GM12874 (cell line): Measurements from ENCODE around the gene KIAA0825.

ENCODE experiments used
- TF ChIP-seq, protein P1 (sequence below): IDR thresholded peaks from 2 replicates; pipeline ENCODE4 v1.5.1; 2011; ENCODE audit warnings: low read depth, mild to moderate bottlenecking, control low read depth, low read length, moderate library complexity; ENCODE audit not compliant: insufficient read depth

Gene KIAA0825

DNA sequence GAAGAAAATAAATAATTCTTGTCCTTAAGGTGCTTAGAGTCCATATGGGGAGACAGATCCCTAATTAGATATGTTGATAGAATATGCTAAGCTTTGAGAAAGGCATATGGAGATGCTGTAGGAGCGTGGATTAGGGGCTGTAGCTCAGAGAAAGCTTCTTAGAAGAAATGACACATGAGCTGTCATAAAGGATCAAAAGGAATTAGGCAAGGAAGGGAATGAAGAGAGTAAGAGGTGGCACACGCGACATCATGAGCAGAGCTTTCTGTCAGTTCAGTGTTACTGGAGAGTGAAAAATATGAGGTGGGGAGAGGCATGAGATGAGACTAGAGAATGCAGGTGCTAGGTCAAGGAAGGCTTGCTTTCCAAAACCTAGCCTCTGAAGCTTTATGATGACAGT, 118.6 kb downstream of the KIAA0825 start:
- TF ChIP-seq, protein P1, sequence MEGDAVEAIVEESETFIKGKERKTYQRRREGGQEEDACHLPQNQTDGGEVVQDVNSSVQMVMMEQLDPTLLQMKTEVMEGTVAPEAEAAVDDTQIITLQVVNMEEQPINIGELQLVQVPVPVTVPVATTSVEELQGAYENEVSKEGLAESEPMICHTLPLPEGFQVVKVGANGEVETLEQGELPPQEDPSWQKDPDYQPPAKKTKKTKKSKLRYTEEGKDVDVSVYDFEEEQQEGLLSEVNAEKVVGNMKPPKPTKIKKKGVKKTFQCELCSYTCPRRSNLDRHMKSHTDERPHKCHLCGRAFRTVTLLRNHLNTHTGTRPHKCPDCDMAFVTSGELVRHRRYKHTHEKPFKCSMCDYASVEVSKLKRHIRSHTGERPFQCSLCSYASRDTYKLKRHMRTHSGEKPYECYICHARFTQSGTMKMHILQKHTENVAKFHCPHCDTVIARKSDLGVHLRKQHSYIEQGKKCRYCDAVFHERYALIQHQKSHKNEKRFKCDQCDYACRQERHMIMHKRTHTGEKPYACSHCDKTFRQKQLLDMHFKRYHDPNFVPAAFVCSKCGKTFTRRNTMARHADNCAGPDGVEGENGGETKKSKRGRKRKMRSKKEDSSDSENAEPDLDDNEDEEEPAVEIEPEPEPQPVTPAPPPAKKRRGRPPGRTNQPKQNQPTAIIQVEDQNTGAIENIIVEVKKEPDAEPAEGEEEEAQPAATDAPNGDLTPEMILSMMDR, result no peak

DNA sequence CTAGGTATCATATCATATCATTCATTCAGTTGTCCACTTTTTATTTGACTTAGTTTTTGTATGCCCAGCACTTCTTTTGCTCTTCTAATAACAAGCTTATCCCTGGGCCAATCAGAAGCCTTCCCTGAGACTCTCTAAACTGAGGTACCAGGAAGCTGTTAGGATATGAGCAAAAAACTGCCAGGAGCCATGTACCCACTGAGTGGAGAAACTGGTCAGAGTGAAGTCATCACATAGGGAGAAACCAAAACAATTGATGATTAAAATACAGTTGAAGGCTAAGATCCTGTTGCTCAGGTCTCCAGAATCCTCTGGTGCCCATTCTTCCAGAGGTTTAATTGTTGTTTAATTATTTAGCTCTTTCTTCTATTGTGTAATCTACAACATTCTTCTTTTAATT, 120.2 kb downstream of the KIAA0825 start:
- TF ChIP-seq, protein P1, result no peak

DNA sequence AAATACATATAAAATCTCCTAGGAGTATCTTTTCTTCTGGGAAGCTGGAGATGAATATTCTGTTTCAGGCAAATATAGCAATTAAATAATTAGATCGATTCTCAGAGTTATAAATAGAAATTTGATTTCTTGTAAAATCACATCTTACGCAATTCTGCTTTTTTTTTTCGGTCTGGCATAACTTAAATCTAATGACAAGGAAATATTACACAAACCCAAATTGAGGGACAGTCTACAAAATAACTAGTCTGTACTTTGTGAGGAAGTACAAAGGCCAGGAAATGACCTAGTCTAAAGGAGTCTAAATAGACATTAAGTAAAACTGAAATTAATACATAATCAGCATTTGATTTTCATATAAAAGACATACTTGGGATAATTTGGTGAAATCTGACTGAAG, 133.3 kb downstream of the KIAA0825 start:
- TF ChIP-seq, protein P1, result no peak

DNA sequence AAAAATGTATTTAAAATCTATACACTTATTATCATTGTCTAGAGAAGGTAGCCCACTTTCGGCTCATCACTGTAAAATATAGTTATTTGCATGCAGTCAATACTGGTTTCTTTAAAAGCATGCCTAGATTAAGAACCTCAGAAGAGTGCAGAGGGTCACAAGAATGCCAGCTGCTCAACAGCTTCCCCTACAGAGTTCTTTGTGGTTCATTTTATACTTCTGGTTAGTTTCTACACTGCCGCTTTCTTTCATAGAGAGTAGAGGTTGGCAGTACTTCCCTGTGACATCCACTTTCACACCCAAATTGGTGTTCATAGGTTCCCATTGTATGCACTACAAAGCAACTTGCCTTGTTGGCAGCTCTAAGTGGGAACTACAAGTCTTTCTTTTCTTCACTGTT, 137.3 kb downstream of the KIAA0825 start:
- TF ChIP-seq, protein P1, result no peak

DNA sequence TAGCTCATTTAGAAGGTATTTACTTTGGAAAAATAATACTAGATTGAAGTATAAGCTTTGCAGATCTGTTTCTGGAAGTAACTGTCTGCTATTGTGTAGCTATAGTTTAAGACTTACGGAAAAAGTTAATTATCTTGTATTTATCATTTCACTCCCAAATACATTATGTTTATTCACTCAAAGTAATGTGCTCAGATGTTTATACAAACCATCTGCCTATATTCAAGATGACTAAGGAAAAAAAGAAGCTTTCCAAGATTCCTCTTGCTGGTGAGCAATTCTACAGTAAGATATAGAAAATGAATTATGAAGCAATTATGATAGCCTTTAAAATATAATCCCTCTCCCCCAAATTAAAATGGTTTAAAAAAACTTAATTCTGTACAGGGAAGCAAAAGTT, 137.9 kb downstream of the KIAA0825 start:
- TF ChIP-seq, protein P1, result no peak

DNA sequence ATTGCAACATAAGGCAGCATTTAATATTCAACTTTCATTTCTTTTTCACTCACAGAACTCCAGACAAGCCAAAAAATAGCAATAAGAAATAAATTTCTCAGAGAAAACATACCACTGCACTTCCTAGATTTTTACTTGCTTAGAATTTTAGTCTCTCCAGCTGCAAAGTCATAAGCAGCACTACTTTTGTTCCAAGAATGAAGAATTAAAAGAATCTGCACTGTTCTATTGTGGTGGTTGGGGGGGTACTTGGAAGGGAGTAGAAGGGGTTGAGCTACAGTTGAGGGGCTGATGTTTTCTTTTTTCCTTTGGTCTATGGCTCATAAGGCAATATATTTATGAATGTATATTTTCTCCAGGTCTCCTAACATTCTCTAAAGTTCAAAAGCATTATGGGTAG, 144.5 kb downstream of the KIAA0825 start:
- TF ChIP-seq, protein P1, result no peak

DNA sequence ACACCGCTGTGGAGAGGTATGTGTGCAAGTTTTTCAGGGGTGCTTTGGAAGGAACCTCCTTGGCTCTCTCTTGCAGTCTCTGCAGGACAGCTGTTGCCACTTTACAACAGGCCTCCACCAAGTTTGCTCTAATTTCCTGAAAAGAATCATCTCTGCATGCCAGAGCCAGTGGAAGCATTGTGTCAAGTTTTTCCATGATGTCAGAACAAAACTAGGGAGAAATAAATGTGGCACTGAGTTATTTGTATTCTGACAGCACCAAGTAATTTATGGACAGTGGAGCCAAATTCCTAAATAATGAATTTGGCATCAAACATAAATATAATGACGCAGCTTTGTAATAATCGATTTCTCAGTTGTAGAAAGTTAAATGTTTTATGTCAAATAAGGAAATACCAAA, 146.9 kb downstream of the KIAA0825 start:
- TF ChIP-seq, protein P1, result no peak

DNA sequence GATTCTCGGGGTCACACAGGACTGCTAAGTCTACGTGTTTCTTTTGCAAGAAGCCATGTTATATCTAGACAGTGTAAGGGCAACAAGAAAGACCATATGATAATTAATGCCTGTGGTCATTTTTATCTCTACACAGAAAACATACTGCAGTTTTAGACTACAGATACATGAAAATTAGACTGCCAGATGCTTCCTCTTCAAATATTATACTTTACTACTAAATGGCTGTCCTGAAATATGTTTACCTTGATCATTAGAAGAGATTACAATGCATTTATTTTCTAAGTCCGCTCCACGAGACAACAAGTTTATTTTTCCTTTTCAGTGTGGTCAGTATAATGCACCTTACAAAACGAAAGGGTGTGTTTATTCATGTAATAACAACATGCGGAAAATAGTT, 147.6 kb downstream of the KIAA0825 start:
- TF ChIP-seq, protein P1, result no peak
